H1 (cell line): ENCODE results near the gene VOPP1.

ENCODE experiments used
- CBX8 ChIP-seq: fragments of 300-800, 300-1000 bp; sonication (generic); IDR thresholded peaks from 2 replicates; pipeline ENCODE4 v1.7.1; 2016; ENCODE audit warnings: low read depth, low read length, borderline replicate concordance
- CTCF ChIP-seq, 3 experiments: IDR thresholded peaks; 1 replicate in 2 of 3; 2 replicates in 1 of 3; pipeline versions ENCODE4 v1.5.1 to v1.6.1; 2011; ENCODE audit warnings: low read length in 3 of 3, mild to moderate bottlenecking in 3 of 3, inconsistent platforms in 2 of 3, low read depth in 1 of 3, moderate library complexity in 1 of 3; ENCODE audit not compliant: insufficient read depth in 1 of 3; ENCODE audit errors: control extremely low read depth in 1 of 3
- GABPA ChIP-seq: IDR thresholded peaks from 2 replicates; pipeline ENCODE4 v1.6.1; 2011; ENCODE audit warnings: mild to moderate bottlenecking, low read length, moderate library complexity, borderline replicate concordance; ENCODE audit not compliant: insufficient read depth
- POLR2AphosphoS5 ChIP-seq: IDR thresholded peaks from 2 replicates; pipeline ENCODE4 v1.6.1; 2011; ENCODE audit warnings: low read depth, low read length
- TCF12 ChIP-seq: IDR thresholded peaks from 2 replicates; pipeline ENCODE4 v1.6.1; 2011; ENCODE audit warnings: low read depth, mild to moderate bottlenecking, low read length

- TF ChIP-seq CTCF (IDR thresholded peaks at IDR 0.05; ENCODE audit: control extremely low read depth in 1 of 3, insufficient read depth in 1 of 3, low read depth in 1 of 3, low read length in 3 of 3) (no peak), POLR2AphosphoS5 (no peak), TCF12 (no peak), CBX8 (no peak), GABPA (no peak)
Observed at GRCh38 chr7:55469271-55469681, 103.0 kb downstream of the VOPP1 start.
